ENCODE measurements around the gene TBC1D1. TPM values are rescaled to one million over a fixed set of nuclear protein-coding genes. Genes with fewer than 3 reads are reported as not detected.

The TBC1D1 gene
- total RNA-seq, 1 donor from 2014 or later, result 78.9 TPM

GRCh38 chr4:37867102-37867501, 23.8 kb upstream of the TBC1D1 start:
- no peak for TF ChIP-seq CTCF (IDR thresholded peaks at IDR 0.05; ENCODE audit: unreplicated experiment)
- no peaks in the 10 kb centered on the region for H3K4me1 Mint-ChIP-seq
- peaks cover 19% of the 10 kb centered on the region for H3K36me3 Mint-ChIP-seq
- no peaks in the 10 kb centered on the region for H3K27me3 Mint-ChIP-seq (ENCODE audit: low read depth)
- H3K4me3 Mint-ChIP-seq, result no peak overlapping the region
- no peak for DNase-seq (ENCODE audit: low spot score in 2 of 2, unreplicated experiment in 2 of 2)
- H3K9me3 Mint-ChIP-seq, result peaks cover 11% of the 10 kb centered on the region
- no peak overlapping the region for H3K27ac Mint-ChIP-seq

- H3K27me3 Mint-ChIP-seq (ENCODE audit: low read depth), result no peaks in the 10 kb centered on the region
- peaks cover 15% of the 10 kb centered on the region for H3K36me3 Mint-ChIP-seq
- no peak for TF ChIP-seq CTCF (IDR thresholded peaks at IDR 0.05; ENCODE audit: unreplicated experiment)
- no peak overlapping the region for H3K27ac Mint-ChIP-seq
- H3K4me1 Mint-ChIP-seq, result no peaks in the 10 kb centered on the region
- no peak for DNase-seq (ENCODE audit: low spot score in 2 of 2, unreplicated experiment in 2 of 2)
- peaks cover 11% of the 10 kb centered on the region for H3K9me3 Mint-ChIP-seq
- no peak overlapping the region for H3K4me3 Mint-ChIP-seq
Observed at GRCh38 chr4:37868238-37868637, 22.6 kb upstream of the TBC1D1 start.

DNA sequence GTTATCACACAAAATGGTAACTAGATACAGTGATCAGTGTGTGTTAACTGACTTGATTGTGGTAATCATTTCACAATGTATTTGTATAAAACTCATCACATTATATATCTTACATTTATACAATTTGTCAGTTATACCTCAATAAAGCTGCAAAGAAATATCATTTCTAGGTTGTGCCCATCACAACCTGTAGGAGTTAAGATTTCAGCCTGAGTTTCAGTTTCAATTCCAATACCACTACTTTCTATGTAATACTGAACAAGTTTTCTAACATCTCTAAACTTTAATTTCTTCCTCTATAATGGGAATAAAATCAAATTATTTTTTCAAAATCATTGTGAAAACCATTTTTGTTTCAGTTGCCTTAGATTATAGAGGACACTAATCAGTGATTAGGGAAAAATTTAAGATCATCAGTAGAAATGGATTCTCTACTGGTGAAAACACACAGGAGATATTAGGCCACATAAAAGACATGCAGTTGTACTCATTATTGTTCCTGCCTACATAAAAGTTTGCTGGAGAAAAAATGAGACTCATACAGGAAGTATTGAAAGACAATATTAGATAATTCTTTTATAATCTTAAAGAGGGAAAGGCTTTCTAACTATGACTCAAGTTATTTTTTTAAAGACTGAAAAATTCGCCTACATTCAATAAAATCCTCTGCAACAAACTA, 18.4 kb upstream of the TBC1D1 start:
- H3K36me3 Mint-ChIP-seq, result peaks cover 6% of the 10 kb centered on the region
- no peak for TF ChIP-seq CTCF (IDR thresholded peaks at IDR 0.05; ENCODE audit: unreplicated experiment)
- peaks cover 6% of the 10 kb centered on the region for H3K9me3 Mint-ChIP-seq
- peaks cover 2% of the 10 kb centered on the region for H3K27me3 Mint-ChIP-seq (ENCODE audit: low read depth)
- no peak overlapping the region for H3K27ac Mint-ChIP-seq
- H3K4me3 Mint-ChIP-seq, result no peak overlapping the region
- H3K4me1 Mint-ChIP-seq, result no peaks in the 10 kb centered on the region
- no peak for DNase-seq (ENCODE audit: low spot score in 2 of 2, unreplicated experiment in 2 of 2)

- H3K4me1 Mint-ChIP-seq, result no peaks in the 10 kb centered on the region
- no peak overlapping the region for H3K4me3 Mint-ChIP-seq
- H3K9me3 Mint-ChIP-seq, result no peaks in the 10 kb centered on the region
- DNase-seq (ENCODE audit: low spot score in 2 of 2, unreplicated experiment in 2 of 2), result no peak
- H3K27ac Mint-ChIP-seq, result no peak overlapping the region
- TF ChIP-seq CTCF (IDR thresholded peaks at IDR 0.05; ENCODE audit: unreplicated experiment), result no peak
- no peaks in the 10 kb centered on the region for H3K36me3 Mint-ChIP-seq
- peaks cover 2% of the 10 kb centered on the region for H3K27me3 Mint-ChIP-seq (ENCODE audit: low read depth)
Observed at GRCh38 chr4:37873386-37873785, 17.5 kb upstream of the TBC1D1 start.

DNA sequence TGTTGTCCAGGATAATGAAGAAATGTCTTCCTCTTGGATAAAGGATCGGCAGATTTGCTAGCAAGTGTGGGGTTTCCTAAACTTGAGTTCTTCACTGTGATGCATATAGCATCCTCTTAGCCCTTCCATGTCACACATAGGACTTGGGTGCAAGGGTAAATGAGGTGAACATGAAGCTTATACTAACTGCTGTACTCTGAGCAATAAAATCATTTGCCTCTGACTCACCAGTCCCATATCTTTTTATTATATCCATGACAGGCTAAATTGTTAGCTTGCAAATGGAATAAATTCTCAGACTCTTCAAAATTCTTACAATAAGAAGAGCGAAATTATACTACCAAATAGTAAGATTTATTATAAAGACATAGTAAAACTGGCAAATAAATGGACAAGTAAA, 14.7 kb upstream of the TBC1D1 start:
- H3K4me1 Mint-ChIP-seq, result no peaks in the 10 kb centered on the region
- no peak overlapping the region for H3K4me3 Mint-ChIP-seq
- no peak for DNase-seq (ENCODE audit: low spot score in 2 of 2, unreplicated experiment in 2 of 2)
- TF ChIP-seq CTCF (IDR thresholded peaks at IDR 0.05; ENCODE audit: unreplicated experiment), result no peak
- H3K9me3 Mint-ChIP-seq, result no peaks in the 10 kb centered on the region
- no peaks in the 10 kb centered on the region for H3K36me3 Mint-ChIP-seq
- no peak overlapping the region for H3K27ac Mint-ChIP-seq
- peaks cover 2% of the 10 kb centered on the region for H3K27me3 Mint-ChIP-seq (ENCODE audit: low read depth)

DNA sequence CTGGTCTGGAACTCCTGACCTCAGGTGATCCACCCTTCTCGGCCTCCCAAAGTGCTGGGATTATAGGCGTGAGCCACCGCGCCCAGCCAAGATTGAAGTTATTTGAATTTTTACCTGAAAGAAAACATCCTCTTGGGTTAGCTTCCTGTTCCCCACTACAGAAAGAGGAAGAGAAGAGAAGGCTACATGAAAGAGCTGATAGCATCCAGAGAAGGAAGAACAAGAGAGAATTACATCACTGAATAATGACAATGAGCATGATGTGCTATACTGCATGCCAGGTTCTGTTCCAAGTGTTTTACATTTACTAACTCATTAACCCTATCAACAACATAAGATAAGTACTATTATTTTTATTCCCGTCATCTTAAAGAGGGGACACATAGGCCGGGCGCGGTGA, 11.5 kb upstream of the TBC1D1 start:
- no peak for DNase-seq (ENCODE audit: low spot score in 2 of 2, unreplicated experiment in 2 of 2)
- Mint-ChIP-seq H3K27me3 (ENCODE audit: low read depth) (peaks cover 20% of the 10 kb centered on the region), H3K9me3 (no peaks in the 10 kb centered on the region), H3K4me3 (no peak overlapping the region), H3K36me3 (no peaks in the 10 kb centered on the region), H3K27ac (no peak overlapping the region), H3K4me1 (no peaks in the 10 kb centered on the region)
- TF ChIP-seq CTCF (IDR thresholded peaks at IDR 0.05; ENCODE audit: unreplicated experiment), result no peak

All from mesothelial cell of epicardium (in vitro differentiated cells).